WTC11 (cell line): ENCODE measurements around the gene NAP1L5.

Experiments used
- NR2C2 ChIP-seq: sonication (generic); formaldehyde crosslinking; IDR thresholded peaks from 2 replicates; pipeline ENCODE4 v1.8.0; 2022; ENCODE audit warnings: mild to moderate bottlenecking, missing genetic modification reagents
- ZBTB21 ChIP-seq: sonication (generic); formaldehyde crosslinking; IDR thresholded peaks from 2 replicates; pipeline ENCODE4 v1.8.1; 2023; ENCODE audit warnings: mild to moderate bottlenecking, missing genetic modification reagents, borderline replicate concordance
- TF ChIP-seq, protein P1 (sequence below): sonication (generic); formaldehyde crosslinking; IDR thresholded peaks from 2 replicates; pipeline ENCODE4 v1.8.0; 2022; ENCODE audit warnings: mild to moderate bottlenecking, missing genetic modification reagents
- TF ChIP-seq, protein P2 (sequence below): fragments of 200-600 bp; IDR thresholded peaks from 2 replicates; pipeline ENCODE4 v1.8.0; 2022; ENCODE audit warnings: antibody characterized with exemption

DNA sequence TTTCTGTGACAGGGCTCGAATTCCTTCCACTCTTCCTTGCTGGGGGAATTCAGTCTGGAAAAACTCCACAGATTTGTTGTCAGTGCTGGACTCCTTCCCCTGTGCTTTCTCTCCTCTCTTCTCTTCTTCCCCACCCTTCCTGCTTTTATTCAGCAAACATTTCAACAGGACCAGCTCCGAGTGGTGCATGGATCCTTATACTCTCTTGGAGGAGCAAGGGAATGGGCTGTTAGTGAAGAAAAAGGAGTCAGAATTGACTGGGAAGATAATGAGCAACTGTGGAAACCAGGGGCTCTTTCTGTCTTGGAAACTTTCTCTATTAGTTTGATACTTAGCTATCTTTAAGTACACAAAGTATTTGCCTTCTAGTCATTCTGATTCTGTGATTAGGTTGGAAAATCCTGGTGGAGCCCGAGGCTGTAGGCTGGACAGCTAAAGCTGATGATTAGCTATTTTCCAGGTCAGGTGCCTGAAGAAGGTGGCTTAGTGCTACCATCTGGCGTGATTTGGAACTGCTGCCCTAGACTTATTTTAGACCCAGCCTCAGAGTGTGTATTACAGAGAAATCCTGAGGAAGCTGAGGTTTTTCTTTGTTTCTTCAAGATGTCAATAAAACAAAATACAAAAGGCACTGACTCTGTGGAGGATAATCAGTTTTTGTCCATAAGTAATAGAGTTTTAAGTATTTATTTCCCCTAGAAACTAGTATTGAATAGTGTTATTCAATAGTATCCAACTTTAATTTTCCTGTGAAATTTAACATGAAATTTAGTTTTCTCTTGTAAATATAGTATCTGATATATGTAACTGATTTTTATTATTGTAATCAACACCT is 38.4 kb downstream of the NAP1L5 start:
- TF ChIP-seq, protein P1, sequence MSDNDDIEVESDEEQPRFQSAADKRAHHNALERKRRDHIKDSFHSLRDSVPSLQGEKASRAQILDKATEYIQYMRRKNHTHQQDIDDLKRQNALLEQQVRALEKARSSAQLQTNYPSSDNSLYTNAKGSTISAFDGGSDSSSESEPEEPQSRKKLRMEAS: no peak
- TF ChIP-seq, protein P2, sequence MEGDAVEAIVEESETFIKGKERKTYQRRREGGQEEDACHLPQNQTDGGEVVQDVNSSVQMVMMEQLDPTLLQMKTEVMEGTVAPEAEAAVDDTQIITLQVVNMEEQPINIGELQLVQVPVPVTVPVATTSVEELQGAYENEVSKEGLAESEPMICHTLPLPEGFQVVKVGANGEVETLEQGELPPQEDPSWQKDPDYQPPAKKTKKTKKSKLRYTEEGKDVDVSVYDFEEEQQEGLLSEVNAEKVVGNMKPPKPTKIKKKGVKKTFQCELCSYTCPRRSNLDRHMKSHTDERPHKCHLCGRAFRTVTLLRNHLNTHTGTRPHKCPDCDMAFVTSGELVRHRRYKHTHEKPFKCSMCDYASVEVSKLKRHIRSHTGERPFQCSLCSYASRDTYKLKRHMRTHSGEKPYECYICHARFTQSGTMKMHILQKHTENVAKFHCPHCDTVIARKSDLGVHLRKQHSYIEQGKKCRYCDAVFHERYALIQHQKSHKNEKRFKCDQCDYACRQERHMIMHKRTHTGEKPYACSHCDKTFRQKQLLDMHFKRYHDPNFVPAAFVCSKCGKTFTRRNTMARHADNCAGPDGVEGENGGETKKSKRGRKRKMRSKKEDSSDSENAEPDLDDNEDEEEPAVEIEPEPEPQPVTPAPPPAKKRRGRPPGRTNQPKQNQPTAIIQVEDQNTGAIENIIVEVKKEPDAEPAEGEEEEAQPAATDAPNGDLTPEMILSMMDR: peak; percentile 43; the same call in 1 of the 2 replicates
- TF ChIP-seq ZBTB21 (CRISPR knock-in tag) (no peak), NR2C2 (CRISPR knock-in tag) (no peak)
